ENCODE measurements around the gene BMI1.

DNA sequence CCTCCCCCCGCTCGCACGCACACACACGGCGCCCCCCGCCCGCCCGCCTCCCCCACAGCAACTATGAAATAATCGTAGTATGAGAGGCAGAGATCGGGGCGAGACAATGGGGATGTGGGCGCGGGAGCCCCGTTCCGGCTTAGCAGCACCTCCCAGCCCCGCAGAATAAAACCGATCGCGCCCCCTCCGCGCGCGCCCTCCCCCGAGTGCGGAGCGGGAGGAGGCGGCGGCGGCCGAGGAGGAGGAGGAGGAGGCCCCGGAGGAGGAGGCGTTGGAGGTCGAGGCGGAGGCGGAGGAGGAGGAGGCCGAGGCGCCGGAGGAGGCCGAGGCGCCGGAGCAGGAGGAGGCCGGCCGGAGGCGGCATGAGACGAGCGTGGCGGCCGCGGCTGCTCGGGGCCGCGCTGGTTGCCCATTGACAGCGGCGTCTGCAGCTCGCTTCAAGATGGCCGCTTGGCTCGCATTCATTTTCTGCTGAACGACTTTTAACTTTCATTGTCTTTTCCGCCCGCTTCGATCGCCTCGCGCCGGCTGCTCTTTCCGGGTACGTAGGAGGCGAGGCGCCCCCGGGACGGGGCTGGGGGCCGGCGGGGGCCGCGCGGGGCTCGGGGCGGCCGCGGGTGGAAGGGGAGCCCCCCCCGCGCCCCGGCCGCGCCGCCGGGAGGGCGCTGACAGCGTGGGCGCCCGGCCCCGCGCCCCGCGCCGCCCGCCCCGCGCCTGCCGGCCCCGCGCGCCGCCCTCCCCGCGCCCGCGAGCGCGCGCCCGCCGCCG is 441 bp downstream of the BMI1 start:
- TF ChIP-seq SP1 (IDR thresholded peaks at IDR 0.05) (no peak), CTBP1 (IDR thresholded peaks at IDR 0.05; ENCODE audit: borderline replicate concordance) (0 out of 2 replicates have a peak, but pooled peaks have one; percentile 8), SUZ12 (IDR thresholded peaks at IDR 0.05) (no peak), FOXK2 (IDR thresholded peaks at IDR 0.05) (no peak), FOXA1 (IDR thresholded peaks at IDR 0.05) (no peak), TARDBP (IDR thresholded peaks at IDR 0.05) (no peak), ARNT (IDR thresholded peaks at IDR 0.05) (no peak), LEF1 (IDR thresholded peaks at IDR 0.05; ENCODE audit: borderline replicate concordance) (no peak), BHLHE40 (IDR thresholded peaks at IDR 0.05; ENCODE audit: borderline replicate concordance) (no peak), L3MBTL2 (conservative IDR thresholded peaks at IDR 0.05) (no peak; the same call in 1 of the 2 replicates), HDGF (IDR thresholded peaks at IDR 0.05; ENCODE audit: borderline replicate concordance) (no peak), ELF4 (IDR thresholded peaks at IDR 0.05) (no peak), ZNF384 (IDR thresholded peaks at IDR 0.05) (no peak)
- TF ChIP-seq, protein P1, sequence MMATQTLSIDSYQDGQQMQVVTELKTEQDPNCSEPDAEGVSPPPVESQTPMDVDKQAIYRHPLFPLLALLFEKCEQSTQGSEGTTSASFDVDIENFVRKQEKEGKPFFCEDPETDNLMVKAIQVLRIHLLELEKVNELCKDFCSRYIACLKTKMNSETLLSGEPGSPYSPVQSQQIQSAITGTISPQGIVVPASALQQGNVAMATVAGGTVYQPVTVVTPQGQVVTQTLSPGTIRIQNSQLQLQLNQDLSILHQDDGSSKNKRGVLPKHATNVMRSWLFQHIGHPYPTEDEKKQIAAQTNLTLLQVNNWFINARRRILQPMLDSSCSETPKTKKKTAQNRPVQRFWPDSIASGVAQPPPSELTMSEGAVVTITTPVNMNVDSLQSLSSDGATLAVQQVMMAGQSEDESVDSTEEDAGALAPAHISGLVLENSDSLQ (IDR thresholded peaks at IDR 0.05) = no peak

Data from HEK293T (cell line).